ENCODE data around the gene PLEKHG5.

DNA sequence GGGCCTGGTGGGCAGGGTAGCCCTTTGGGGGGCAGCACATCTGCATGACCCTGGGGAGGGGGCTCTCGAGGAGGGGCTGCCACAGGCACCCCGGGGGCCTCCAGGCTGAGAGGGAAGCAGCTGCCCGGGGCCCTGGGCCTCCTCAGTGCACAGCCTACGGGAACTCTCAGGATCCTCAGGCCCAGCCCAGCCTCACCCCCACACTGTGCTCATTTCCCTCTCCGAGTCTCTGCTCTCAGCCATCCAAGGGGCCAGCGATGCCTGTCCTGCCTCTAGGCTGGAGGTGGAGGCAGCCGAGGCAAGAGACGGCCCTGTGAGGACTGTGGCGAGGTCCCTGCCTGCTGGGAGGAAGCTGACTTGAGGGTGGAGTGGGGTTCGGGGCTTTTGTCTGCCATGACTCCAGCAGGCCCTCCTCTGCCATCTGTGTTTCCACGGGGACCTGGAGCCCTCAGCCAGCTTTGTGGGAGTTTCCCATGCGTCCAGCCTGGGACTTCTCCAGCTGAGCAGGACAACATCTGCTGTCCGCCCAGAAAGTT lies 7.2 kb upstream of the PLEKHG5 start:
- TF ChIP-seq, protein P1, sequence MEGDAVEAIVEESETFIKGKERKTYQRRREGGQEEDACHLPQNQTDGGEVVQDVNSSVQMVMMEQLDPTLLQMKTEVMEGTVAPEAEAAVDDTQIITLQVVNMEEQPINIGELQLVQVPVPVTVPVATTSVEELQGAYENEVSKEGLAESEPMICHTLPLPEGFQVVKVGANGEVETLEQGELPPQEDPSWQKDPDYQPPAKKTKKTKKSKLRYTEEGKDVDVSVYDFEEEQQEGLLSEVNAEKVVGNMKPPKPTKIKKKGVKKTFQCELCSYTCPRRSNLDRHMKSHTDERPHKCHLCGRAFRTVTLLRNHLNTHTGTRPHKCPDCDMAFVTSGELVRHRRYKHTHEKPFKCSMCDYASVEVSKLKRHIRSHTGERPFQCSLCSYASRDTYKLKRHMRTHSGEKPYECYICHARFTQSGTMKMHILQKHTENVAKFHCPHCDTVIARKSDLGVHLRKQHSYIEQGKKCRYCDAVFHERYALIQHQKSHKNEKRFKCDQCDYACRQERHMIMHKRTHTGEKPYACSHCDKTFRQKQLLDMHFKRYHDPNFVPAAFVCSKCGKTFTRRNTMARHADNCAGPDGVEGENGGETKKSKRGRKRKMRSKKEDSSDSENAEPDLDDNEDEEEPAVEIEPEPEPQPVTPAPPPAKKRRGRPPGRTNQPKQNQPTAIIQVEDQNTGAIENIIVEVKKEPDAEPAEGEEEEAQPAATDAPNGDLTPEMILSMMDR (IDR thresholded peaks at IDR 0.05), result no peak
- TF ChIP-seq POLR2A (IDR thresholded peaks at IDR 0.05), result no peak

Measured in esophagus squamous epithelium (tissue), 4 donors.